Umbilical cord (tissue), 2 donors: ENCODE data around the gene BRD3OS. TPM values are rescaled to one million over a fixed set of nuclear protein-coding genes. Genes with fewer than 3 reads are reported as not detected.

Experiments
- DNase-seq: peaks from one replicate; pipeline ENCODE4 v3.0.0-alpha.2; 2015; ENCODE audit warnings: low spot score
- total RNA-seq: library from RNA; depleted of rRNA; stranded (reverse); fragments of >200 nt; gene quantifications from one replicate; pipeline ENCODE4 v1.2.3, GENCODE V29; 2014; ENCODE audit warnings: low replicate concordance; ENCODE audit not compliant: insufficient read depth

BRD3OS gene
- total RNA-seq, 1 donor from 2014 or later: 11.1 TPM

DNA sequence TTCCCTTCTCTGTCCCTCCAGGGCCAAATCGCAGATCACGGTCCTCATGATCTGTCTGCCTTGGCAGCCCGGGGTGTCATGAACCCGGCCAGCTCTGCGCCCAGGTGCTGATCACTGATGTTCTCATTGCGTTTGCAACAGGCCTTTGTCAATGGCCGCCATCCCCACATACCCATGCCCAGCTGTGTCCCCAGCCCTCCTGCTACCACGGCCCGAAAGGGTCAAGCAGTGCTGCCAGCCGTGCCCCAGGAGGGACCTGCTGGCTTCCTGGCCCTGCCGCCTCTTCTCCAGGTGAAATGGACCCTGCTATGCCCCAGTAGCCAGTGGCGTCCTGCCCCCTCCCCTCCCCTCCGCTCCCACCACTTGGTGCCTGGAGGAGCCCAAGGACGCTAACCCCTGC lies 20.4 kb upstream of the BRD3OS start:
- DNase-seq: no peak

DNA sequence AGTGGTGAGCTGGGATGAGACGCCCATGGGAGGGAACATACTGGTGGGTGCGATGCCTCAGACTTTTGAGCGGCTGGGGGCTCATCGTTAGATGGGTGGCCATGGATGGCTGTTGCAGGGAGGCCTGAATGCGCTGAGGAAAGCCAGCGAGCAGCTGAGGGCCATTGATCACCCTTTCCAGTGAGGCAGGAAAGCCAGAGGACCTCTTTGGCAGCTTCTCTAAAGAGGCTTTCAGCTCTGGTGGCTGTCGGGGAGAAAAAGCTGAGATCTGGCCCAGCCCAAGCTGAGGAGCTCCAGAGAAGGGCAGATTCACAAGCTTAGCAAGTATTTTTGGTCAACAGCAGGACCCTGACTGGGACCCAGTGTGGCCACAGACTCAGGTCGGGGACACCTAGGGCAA lies 19.9 kb upstream of the BRD3OS start:
- DNase-seq: no peak

DNA sequence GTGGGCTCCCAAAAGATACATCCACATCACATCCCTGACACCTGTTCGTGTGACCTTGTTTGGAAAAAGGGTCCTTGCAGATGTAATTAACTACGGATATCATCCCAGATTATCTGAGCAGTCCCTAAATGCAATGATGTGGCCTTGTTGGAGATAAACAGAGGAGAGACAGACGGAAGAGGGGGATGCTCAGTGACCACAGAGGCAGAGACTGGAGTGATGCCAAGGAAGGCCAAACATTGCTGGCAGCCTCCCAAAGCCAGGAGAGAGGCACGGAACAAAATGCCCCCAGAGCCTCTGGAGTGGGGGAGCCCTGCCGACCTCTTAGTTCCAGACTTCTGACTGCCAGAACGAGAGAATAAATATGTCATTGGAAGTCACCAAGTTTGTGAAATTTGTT lies 18.1 kb upstream of the BRD3OS start:
- DNase-seq: no peak

DNA sequence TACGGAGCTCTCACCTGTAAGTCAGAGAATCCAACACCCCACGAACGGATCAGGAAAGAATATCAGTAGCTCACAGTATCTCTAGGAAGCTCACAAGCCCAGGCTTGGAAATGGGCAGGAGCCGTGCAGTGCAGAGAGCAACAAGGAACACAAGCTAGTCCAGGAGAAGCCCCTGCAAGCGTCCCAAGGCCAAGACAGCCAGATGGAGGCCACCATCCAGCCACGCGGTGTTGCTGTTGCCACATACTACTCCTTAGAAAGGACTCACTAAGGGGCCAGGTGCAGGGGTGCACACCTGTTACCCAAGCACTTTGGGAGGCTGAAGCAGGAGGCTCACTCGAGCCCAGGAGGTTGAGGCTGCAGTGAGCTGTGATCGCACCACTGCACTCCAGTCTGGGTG lies 17.7 kb upstream of the BRD3OS start:
- DNase-seq: no peak

DNA sequence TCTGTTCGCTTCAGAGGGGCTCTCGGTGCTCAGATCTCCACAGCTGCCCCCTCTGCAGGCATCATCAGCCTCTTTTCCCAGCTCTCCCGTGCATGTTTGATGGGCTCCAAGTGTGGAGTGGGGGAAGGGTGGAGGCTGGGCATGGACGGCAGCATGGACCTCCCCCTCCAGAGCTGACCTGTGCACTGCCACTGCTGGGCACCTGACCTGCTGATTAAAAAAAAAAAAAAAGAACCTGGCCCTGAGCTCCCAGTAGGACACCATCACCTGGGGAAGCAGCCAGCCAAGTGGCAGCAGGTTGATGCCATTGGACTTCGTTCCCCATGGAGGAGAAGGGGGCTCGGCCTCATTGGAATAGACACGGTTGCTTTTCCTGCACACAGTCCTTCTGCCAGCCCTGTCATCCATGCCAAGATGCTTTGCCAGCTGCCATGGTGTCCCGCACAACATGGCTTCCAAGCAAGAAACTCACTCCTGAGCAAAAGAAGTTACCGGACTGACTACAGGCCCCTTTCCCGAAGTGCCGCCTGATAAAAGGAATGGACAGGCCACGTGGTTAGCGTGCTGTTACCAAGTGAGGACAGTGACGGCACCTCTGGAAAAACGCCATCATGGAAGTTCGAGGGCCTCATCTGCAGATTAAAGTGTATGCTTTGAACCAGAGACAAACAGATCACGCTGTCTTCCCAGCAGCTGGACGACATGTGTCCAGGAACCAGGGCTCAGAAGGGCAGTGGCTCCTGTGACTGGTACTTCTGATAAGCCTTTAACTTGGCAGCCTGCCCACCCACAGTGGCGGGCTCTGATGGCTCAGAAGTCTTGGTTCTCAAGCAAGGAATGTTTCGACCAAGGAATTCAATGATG lies 14.7 kb upstream of the BRD3OS start:
- DNase-seq: no peak

DNA sequence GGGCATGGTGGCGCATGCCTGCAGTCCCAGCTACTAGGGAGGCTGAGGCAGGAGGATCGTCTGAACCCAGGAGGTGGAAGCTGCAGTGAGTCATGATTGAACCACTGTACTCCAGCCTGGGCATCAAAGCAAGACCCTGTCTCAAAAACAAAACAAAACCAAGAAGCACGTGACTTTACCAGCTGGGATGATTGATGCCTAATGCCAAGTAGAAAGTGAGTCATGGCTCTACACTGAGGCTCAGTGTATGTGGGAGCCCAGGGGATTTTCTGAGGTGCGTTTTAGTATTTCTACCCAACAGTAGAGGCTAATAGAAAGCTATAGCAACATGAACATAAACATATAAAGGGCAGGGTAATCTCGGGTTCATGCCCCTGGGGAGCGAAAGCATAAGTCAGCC lies 13.9 kb upstream of the BRD3OS start:
- DNase-seq: no peak

DNA sequence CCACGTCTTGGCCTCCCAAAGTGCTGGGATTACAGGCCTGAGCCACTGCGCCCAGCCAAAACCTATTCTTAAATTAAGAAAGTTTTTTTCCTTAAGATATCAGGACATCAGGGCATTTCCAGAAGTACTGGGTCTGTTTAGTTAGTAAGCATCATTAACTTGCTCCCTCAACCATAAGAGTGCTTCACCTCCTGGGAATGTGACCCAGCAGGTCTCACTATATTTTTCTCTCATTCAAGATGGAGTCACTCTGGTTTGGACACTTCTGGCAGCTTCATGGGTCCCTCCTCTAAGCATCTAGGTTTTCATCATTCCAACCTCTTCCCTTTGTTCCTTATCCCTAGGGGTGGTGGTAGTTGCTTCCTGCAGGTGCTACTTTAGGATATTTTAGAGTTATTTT lies 10.3 kb upstream of the BRD3OS start:
- no peak for DNase-seq

DNA sequence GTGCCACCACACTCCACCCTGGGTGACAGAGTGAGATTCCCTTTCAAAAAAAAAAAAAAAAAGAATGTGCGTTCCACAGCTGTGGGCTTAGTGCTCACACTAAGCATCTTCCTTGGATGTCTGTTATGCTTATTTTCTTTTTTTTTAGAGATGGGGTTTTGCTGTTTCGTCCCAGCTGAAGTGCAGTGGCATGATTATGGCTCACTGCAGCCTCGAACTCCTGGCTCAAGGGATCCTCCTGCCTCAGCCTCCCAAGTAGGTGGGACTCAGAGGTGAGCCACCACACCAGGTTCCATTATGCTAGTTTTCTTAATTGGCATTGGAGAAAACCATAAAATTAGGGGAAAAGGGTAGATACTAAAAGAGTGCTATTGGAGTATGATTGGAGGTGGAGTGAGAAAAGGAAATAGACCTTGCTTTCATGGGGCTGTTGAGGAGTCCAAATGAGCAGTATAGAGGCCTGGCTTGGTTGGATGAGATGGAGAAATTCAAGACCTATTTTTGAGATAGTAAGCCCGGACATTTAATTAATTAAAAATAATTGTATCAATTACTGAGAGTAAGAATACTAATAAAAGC lies 978 bp upstream of the BRD3OS start:
- DNase-seq: peak; percentile 8

DNA sequence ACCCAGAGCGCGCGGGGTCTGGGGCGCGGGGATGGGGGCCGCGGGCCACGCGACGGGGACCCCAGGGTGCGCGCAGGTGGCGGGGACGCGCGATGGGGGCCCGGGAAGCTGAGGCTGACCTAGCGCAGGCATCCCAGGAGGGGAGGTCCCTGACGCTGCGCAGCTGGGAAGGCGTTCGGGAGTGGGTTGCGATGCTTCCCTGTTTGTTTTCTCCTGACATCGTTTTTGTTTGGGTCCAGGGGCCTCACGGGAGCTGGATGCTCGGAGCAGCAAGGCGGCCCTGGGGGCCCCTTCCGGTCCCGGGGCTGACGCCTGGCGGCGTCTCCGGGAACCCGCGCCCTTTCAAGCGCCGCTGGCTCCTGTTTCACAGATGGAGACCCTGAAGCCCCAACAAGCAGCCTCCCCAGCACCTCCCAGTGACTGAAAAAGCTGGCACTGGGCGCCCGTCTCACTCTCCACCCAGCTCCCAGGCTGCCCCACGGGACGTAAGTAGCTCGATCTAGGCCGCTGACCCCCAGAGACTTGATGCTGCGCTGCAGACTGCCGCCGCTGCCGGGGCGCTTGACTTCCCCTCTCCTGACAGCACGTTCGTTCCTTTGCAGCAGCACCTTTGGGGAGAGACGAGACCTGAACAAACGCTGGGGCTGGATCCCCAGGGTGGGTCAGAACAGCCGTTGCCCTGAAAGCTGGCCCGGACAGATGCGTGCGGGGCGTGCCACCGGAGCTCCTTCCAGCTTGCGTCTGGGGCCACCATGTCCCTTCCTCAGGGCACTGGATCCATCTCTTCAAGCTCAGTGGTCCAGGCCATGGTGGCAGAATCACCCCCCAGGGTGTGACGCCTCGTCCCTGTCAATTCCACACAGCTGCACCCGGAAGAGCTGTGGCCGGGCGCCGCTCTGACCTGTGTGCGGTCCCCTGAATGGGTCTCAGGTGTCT lies 593 bp downstream of the BRD3OS start:
- DNase-seq: peak; percentile 53

DNA sequence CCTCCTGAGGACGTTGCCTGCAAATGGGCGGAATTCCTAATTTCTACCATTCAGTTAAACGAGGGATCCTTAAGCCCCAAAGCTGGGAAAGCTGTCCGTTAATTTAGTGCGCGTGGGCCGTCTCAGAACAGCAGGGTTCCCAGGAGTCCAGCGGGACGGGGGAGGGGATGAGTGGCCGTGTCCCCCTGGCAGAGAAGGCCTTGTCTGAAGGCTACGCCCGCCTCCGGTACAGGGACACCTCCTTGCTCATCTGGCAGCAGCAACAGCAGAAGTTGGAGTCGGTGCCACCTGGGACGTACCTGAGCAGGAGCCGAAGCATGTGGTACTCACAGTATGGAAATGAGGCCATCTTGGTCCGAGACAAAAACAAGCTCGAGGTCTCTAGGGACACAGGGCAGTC lies 1.3 kb downstream of the BRD3OS start:
- DNase-seq: peak; percentile 6

DNA sequence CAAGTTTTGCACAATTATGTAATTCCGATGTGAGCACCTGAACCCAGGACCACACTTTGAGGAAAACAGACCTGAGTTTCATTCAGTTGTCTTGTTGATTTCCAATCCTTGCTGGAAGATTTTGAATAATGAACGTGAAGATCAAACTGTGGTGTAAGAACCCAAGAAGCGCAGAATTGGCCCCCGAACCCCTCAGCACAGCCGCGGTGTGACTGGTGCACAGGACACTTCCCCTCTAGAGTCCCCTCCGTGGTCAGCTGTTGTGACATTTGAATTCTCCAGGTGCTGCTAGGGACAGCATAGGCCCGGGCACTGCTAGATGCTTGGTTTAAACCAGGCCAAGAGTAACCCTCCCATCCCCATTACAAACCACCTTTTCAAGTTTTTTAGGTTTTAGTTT lies 1.7 kb downstream of the BRD3OS start:
- no peak for DNase-seq

DNA sequence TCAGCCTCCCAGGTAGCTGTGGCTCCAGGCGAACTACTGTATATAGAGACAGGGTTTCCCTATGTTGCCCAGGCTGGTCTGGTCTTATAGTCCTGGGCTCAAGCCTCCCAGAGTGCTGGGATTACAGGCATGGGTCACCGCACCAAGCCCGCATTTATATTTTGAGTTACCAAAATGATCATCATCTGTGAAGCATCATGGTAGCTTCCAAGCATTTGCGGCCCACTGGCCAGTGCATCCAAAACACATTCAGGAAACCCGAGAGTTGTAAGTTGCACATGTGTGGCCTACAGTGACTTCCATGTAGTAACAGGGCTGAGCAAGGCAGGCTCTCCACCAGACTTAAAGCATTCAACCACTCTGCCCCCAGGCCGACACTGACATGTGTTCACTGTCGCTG lies 2.3 kb downstream of the BRD3OS start:
- no peak for DNase-seq

DNA sequence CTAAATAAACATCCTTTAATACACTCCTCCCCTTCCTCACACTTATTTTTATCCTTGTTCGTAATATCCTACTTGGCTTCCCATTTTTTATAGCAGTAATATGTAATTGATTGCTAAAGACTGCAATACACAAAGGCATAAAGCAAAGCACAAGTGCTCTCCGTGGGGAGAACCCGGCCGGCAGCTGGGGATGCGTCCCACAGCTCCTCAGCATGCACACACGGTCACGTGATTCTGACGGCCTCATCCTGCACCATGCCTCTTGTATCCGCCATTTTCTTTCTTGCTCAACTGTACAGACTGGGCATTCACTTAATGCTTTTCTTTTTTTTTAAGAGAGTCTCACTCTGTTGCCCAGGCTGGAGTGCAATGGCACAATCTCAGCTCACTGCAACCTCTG lies 2.8 kb downstream of the BRD3OS start:
- no peak for DNase-seq

DNA sequence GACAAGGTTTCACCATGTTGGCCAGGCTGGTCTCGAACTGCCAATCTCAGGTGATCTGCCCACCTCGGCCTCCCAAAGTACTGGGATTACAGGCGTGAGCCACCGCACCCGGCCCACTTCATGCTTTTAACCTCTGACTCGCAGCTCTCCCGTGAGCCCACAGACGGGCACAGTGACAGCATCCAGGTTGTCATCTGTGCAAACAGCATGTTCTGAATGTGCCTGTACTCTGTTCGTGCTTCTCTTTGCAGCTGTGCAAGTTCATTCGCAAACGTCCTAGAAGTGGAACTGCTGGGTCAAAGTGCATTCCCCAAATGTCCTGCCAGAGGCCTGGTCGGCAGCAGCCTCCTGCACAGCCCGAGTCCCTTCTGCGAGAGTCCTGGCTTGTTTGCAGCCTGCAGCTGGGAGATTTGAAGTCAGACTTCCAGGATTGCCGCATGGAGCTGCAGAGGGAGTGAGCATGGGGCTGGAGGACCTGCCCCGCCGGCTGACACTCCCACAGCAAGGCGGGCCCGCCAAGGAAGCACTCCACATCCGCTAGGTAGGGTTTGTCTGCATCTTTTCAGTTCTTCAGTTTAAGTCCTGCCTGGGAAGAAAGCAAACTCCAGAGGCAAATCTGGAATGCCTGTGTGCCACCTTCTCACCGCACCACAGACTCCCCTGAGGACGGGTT lies 3.4 kb downstream of the BRD3OS start:
- DNase-seq: no peak

DNA sequence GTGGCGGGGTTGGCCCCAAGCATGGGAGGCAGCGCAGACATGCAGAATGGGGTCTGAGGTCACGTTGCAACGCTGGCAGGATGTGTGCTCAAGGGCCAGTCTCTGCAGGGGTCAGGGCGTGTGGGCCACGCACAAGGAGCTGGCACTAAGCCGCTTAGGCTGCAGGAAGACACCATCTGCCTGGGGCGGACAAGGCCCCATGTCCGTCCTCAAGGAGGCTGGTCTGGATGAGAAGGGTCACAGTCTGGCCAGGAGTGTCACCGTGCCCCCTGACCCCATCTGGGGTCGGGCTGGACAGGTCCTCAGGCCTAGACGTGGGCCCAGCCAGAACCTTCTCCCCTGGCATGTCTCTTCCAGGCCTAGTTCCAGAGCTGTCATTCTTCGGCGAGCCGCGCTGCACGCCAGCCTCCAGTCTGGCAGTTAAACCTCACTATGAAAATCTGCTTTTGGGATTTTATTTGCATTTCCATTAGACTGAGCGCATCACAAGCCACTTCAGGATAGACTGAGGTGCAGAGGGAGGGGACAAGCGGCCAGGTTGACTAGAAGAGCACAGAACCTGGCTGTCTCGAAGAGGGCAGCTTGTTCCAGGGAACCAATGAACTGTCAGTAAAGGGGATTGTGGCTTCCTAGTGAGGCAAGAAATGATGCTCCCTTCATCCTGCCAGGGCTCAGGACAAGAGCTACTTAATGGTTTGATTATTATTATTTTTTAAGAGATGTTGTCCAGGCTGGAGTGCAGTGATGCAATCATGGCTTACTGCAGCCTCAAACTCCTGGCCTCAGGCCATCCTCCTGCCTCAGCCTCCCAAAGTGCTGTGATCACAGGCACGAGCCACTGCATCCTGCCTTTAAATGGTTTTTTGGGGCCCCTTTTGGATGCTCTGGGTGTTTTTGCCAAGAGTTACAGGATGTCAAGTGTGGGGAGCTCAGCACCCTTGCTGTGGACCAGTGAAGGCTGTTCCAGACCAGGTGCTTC lies 4.3 kb downstream of the BRD3OS start:
- DNase-seq: no peak

DNA sequence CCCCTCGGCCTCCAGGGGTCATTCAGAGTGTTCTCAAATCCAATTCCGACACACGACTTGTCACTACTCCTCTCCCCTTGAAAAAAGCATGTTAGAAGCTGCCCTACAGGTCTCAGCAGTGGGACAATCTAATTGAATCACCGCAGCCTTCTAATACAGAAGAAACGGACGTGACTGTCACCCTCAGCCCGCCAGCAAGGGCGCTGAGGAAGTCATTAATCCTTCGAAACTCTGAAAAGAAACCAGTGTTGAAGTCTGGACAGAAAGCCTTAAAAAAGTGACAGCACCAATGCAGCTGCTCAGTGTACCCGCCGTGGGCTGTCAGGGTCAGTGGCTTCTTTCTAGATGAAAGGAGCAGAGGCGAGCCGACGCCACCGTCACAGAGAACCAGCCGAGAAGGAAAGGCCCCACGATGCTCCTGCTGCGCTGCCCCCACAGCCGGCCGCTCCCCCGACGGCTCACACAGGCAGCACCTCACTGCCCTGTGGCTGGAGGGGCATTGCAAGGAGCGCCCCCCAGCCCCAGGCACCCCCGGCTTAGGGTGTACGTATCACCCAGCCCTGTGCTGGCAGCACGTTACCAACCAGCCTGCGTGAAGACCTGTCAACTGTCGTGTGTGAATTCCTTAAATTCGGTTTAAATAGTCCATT lies 5.7 kb downstream of the BRD3OS start:
- no peak for DNase-seq

DNA sequence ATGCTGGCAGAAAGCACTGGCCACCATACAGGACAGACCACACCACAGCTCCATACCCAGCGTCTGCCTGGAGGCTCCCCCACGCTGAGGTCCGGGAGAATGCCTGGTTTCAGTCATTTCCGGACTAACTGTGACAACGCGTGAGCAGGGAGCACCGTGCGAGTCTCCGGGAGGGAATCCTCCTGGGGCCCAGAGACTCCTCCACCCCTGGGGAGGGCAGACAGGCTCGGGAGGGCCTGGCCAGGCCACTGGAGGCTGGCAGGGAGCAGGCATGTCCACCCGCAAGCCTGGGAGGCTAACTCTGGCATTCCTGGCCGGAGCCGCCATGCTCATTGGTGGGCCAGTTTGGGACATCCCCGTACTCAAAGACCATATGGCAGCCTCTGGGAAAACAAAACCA lies 6.5 kb downstream of the BRD3OS start:
- no peak for DNase-seq

DNA sequence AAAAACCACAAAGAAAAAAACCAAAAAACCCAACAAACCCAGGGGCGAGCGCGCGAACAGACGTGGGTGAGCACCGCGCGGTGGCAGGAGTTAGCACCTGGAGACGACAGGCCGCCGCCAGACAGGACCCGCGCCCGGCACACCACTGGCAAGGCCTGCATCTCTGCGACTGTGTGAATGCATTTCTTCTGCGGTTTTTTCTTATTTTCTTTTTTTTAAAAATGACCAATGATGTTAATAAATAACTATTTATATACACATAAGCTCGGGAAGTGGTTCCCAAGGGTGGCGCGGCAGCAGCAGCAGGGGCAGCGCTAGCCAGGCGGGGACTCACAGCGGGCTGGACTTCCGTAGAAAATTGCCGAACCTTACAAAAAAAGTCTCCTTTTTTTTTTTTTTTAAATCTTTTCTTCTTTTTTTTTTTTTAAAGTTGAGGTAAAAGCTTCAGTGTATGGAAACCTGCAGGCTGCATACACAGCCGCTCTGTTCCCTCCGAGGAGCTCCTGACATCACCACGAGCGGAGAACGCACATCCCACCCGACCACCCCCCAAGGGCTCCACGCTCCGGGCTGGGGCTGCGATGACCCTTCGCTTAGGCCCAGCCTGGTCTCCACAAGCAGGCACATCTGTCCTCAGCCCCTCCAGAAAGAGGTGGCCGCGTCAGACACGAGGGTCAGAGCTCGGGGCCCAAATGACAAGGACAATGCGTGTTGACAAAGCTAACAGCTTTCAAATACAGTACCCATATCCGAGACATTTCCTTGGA lies 7.4 kb downstream of the BRD3OS start:
- DNase-seq: no peak

DNA sequence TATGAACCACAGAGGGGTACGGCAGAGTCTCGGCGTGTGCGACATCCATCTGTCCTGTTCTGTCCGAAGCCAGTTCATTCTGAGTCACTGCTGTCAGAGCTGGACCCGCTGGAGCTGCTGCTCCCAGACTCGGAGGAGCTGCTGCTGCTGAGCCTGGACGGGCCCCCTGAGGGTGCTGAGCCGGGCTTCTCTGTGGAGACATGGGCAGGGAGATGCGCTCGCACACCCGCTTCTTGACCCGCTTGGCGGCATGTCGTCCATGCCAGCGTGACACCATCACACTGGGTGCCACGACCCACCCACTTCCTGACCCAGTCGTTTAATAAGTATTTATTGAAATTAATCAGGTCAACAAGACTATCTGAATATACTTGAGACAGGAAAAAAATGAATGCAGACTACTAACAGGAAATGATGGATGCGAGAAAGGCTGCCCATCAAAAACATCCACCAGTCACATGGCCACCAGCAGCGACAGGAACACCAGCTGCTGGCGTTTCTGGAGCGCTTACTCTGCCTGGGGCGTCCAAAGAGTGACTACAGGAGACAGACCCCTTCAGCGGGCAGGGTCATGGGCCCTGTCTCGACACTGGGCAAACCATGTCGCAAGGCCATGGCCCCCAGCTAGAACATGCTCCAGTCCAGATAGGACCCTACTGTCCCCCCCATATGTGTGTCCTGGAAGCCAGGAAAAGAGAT lies 8.4 kb downstream of the BRD3OS start:
- no peak for DNase-seq
